HepG2 (cell line): ENCODE data around the gene ZBTB46. TPM values are rescaled to one million over a fixed set of nuclear protein-coding genes. Genes with fewer than 3 reads are reported as not detected.

ENCODE experiments used
- AHDC1 ChIP-seq: sonication (generic); formaldehyde crosslinking; IDR thresholded peaks from 2 replicates; pipeline ENCODE4 v1.5.1; 2020; ENCODE audit warnings: mild to moderate bottlenecking, missing genetic modification reagents, borderline replicate concordance
- CEBPB ChIP-seq: IDR thresholded peaks from 2 replicates; pipeline ENCODE4 v1.6.1; 2011; ENCODE audit warnings: low read depth, low read length, improper control_type of control experiment, borderline replicate concordance
- DNMT3B ChIP-seq: conservative IDR thresholded peaks from 2 replicates; pipeline ENCODE4 v1.6.1; 2016; ENCODE audit warnings: missing biosample characterization, control low read depth
- FOXK2 ChIP-seq: fragments of 450-650 bp; IDR thresholded peaks from 2 replicates; pipeline ENCODE4 v1.6.1; 2016
- GABPB1 ChIP-seq: IDR thresholded peaks from 2 replicates; pipeline ENCODE4 v1.6.1; 2016; ENCODE audit warnings: mild to moderate bottlenecking, missing genetic modification reagents, moderate library complexity, missing compliant biosample characterization
- HMGXB3 ChIP-seq: sonication (generic); formaldehyde crosslinking; IDR thresholded peaks from 2 replicates; pipeline ENCODE4 v1.4.0; 2020; ENCODE audit warnings: missing genetic modification reagents, borderline replicate concordance
- KDM5B ChIP-seq: sonication (generic); formaldehyde crosslinking; IDR thresholded peaks from 2 replicates; pipeline ENCODE4 v1.4.0; 2020; ENCODE audit warnings: missing genetic modification reagents, mild to moderate bottlenecking, borderline replicate concordance
- PHF20 ChIP-seq: sonication (generic); formaldehyde crosslinking; IDR thresholded peaks from 2 replicates; pipeline ENCODE4 v1.5.0; 2020; ENCODE audit warnings: mild to moderate bottlenecking, missing genetic modification reagents
- POLR2AphosphoS2 ChIP-seq: IDR thresholded peaks from 2 replicates; pipeline ENCODE4 v1.6.1; 2011; ENCODE audit warnings: low read depth, low read length, improper control_type of control experiment
- REL ChIP-seq: sonication (generic); formaldehyde crosslinking; conservative IDR thresholded peaks from 2 replicates; pipeline ENCODE4 v1.8.0; 2022; ENCODE audit warnings: mild to moderate bottlenecking, missing genetic modification reagents, moderate library complexity
- RFX5 ChIP-seq: IDR thresholded peaks from 2 replicates; pipeline ENCODE4 v1.6.1; 2011; ENCODE audit warnings: low read depth, low read length, improper control_type of control experiment
- SALL1 ChIP-seq: sonication (generic); formaldehyde crosslinking; IDR thresholded peaks from 2 replicates; pipeline ENCODE4 v1.8.0; 2022; ENCODE audit warnings: mild to moderate bottlenecking, missing genetic modification reagents
- SETDB1 ChIP-seq: sonication (generic); formaldehyde crosslinking; IDR thresholded peaks from 2 replicates; pipeline ENCODE4 v1.5.1; 2020; ENCODE audit warnings: missing genetic modification reagents, mild to moderate bottlenecking, borderline replicate concordance
- SMAD3 ChIP-seq: sonication (generic); formaldehyde crosslinking; IDR thresholded peaks from 2 replicates; pipeline ENCODE4 v1.4.0; 2020; ENCODE audit warnings: missing genetic modification reagents
- SMC3 ChIP-seq: IDR thresholded peaks from 2 replicates; pipeline ENCODE4 v1.6.1; 2011; ENCODE audit warnings: low read length, improper control_type of control experiment
- TBX3 ChIP-seq: fragments of 450-650 bp; IDR thresholded peaks from 2 replicates; pipeline ENCODE4 v1.6.1; 2017; ENCODE audit warnings: antibody characterized with exemption, mild to moderate bottlenecking, inconsistent platforms, borderline replicate concordance
- U2AF2 ChIP-seq: fragments of 200-400 bp; formaldehyde crosslinking; IDR thresholded peaks from 2 replicates; pipeline ENCODE4 v1.6.1; 2017; ENCODE audit warnings: low read depth, mild to moderate bottlenecking, low read length
- ZNF10 ChIP-seq: sonication (generic); formaldehyde crosslinking; IDR thresholded peaks from 2 replicates; pipeline ENCODE4 v1.4.0; 2020; ENCODE audit warnings: mild to moderate bottlenecking, low read depth, missing genetic modification reagents, borderline replicate concordance
- ZNF670 ChIP-seq: sonication (generic); formaldehyde crosslinking; IDR thresholded peaks from 2 replicates; pipeline ENCODE4 v1.8.0; 2022; ENCODE audit warnings: mild to moderate bottlenecking, missing genetic modification reagents, borderline replicate concordance
- ZNF747 ChIP-seq: sonication (generic); formaldehyde crosslinking; IDR thresholded peaks from 2 replicates; pipeline ENCODE4 v1.8.1; 2023; ENCODE audit warnings: missing genetic modification reagents, mild to moderate bottlenecking, borderline replicate concordance
- ZNF768 ChIP-seq: sonication (generic); formaldehyde crosslinking; IDR thresholded peaks from 2 replicates; pipeline ENCODE4 v1.4.0; 2020; ENCODE audit warnings: missing genetic modification reagents
- polyA plus RNA-seq, 8 experiments: library from polyadenylated mRNA; depleted of rRNA in 3 of 8; stranded (reverse) in 7 of 8; unstranded in 1 of 8; fragments of >200 nt; fragmentation: Illumina TruSeq in 4 of 8; extraction: Trizol in 4 of 8; gene quantifications; 2 replicates each; pipeline versions ENCODE4 v1.2.1 to v1.2.3, GENCODE V29; 2011 to 2016; ENCODE audit warnings: low read depth in 4 of 8, missing spikeins in 1 of 8, mixed read lengths in 1 of 8; ENCODE audit not compliant: insufficient read depth in 1 of 8
- total RNA-seq, 5 experiments: library from RNA; depleted of rRNA; stranded (reverse); fragments of >200 nt; fragmentation: Illumina TruSeq; extraction: Trizol; gene quantifications; 2 replicates each; pipeline ENCODE4 v1.2.3, GENCODE V29; 2016; ENCODE audit warnings: low read depth in 1 of 5

ZBTB46 gene
- total and polyA plus RNA-seq, 2 of the 13 experiments (the other 11 are each of a cell fraction or from before 2014, with no cell fraction given): 1.6 to 13.5 TPM

- TF ChIP-seq AHDC1 (no peak), SETDB1 (CRISPR knock-in tag) (no peak), POLR2AphosphoS2 (no peak), SMAD3 (no peak; the same call in 1 of the 2 replicates), PHF20 (CRISPR knock-in tag) (peak; percentile 99), HMGXB3 (CRISPR knock-in tag) (peak; percentile 85), ZNF747 (CRISPR knock-in tag) (peak; percentile 96), U2AF2 (no peak), KDM5B (CRISPR knock-in tag) (peak; percentile 98), TBX3 (peak; percentile 20; the same call in 1 of the 2 replicates), REL (CRISPR knock-in tag) (peak; percentile 69; the same call in 1 of the 2 replicates), ZNF768 (CRISPR knock-in tag) (peak; percentile 85), RFX5 (no peak), DNMT3B (no peak; the same call in 1 of the 2 replicates), ZNF10 (no peak), GABPB1 (CRISPR knock-in tag) (peak; percentile 94), ZNF670 (peak; percentile 89; the same call in 1 of the 2 replicates), FOXK2 (no peak), CEBPB (no peak), SALL1 (CRISPR knock-in tag) (peak; percentile 95), SMC3 (no peak)
Measured at GRCh38 chr20:63707558-63708300, 123.3 kb downstream of the ZBTB46 start, which contains the start of the genes ARFRP1 and ZGPAT (continued).
